ENCODE results near the gene DBH.

The DBH gene

GRCh38 chr9:133685653-133686609 lies 49.8 kb downstream of the DBH start:
- no peak for DNase-seq

GRCh38 chr9:133686642-133687575 lies 50.7 kb downstream of the DBH start:
- DNase-seq = no peak

- no peak for DNase-seq
Observed at GRCh38 chr9:133687856-133688761, 51.9 kb downstream of the DBH start.

- DNase-seq = no peak
Observed at GRCh38 chr9:133689151-133689763, 53.1 kb downstream of the DBH start.

GRCh38 chr9:133690081-133690561 lies 54.0 kb downstream of the DBH start:
- no peak for DNase-seq

- no peak for DNase-seq
Observed at GRCh38 chr9:133691191-133691590, 55.0 kb downstream of the DBH start.

GRCh38 chr9:133691626-133692363 lies 55.6 kb downstream of the DBH start:
- no peak for DNase-seq

GRCh38 chr9:133692364-133692985 lies 56.3 kb downstream of the DBH start:
- no peak for DNase-seq

GRCh38 chr9:133693116-133693515 lies 57.0 kb downstream of the DBH start:
- no peak for DNase-seq

GRCh38 chr9:133693703-133694529 lies 57.8 kb downstream of the DBH start:
- DNase-seq = no peak

GRCh38 chr9:133694686-133695085 lies 58.5 kb downstream of the DBH start:
- DNase-seq = no peak

GRCh38 chr9:133696071-133696472 lies 59.9 kb downstream of the DBH start:
- no peak for DNase-seq

- DNase-seq = no peak
Observed at GRCh38 chr9:133699546-133699945, 63.4 kb downstream of the DBH start.

- no peak for DNase-seq
Observed at GRCh38 chr9:133700819-133701320, 64.7 kb downstream of the DBH start.

- no peak for DNase-seq
Observed at GRCh38 chr9:133701321-133701980, 65.3 kb downstream of the DBH start.

- DNase-seq = peak in 1 of 2 experiments; percentile 51
Observed at GRCh38 chr9:133701981-133702797, 66.0 kb downstream of the DBH start.

- DNase-seq = no peak
Observed at GRCh38 chr9:133702798-133703590, 66.8 kb downstream of the DBH start.

Measured in SHP77 (cell line).